ENCODE data around the gene NKX6-2. TPM values are rescaled to one million over a fixed set of nuclear protein-coding genes. Genes with fewer than 3 reads are reported as not detected.

Gene NKX6-2
- total and polyA plus RNA-seq, 10 of the 15 experiments (the other 5 are each of a cell fraction or from before 2014, with no cell fraction given), result 0.45 to 1.8 TPM; not detected in 8

DNA sequence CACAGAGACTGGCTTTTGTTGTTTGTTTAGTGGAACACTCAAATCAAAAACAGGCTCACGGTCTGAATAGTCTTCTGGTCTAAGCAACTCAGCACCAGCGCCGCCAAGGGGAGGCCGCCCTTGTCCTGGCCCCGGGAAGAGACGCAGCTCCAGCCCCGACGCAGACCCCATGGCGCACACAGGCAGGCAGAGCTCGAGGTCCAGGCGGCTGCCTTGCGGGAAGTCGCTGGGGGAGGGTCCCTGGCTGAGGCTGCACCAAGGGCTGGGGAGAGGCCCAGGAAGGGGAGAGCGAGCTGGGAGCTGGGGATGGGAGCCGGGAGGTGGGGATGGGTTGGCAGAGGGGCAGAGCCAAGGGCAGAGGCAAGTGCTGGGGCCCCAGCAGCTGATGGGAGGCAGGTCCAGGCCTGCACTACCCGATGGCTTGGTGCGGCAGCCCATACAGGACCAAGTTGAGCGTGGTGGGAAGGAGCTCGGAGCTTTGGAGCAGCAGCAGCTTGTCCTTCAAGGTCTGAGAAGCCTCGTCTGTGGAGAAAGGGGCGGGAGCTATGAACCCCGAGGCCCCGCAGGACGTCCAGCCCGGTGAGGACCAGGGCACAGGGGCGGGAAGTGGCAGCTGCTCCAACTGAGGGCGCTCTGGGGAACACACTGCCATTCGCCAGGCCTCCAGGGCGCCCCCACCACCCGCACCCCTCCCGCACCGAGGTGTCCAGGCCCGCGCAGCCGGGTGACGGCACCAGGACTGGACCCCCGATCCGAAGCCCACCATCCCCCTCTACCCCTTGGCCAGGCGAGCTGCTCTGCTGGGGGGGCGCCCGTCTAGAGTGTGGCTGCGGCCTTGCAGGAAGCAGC, 22.7 kb upstream of the NKX6-2 start:
- BruUV-seq (replicated peaks), result no TSS peak
- no peaks in the 10 kb centered on the region for H4K20me1 ChIP-seq (ENCODE audit: control insufficient read depth, insufficient read depth)
- TF ChIP-seq STAT3 (IDR thresholded peaks at IDR 0.05; ENCODE audit: low read depth, low read length) (no peak), CEBPB (IDR thresholded peaks at IDR 0.05; ENCODE audit: borderline replicate concordance in 1 of 2, low read depth in 2 of 2, low read length in 2 of 2) (no peak), ESRRA (IDR thresholded peaks at IDR 0.05; ENCODE audit: low read length) (no peak), TARDBP (IDR thresholded peaks at IDR 0.05; ENCODE audit: borderline replicate concordance) (no peak), FOS (IDR thresholded peaks at IDR 0.05; ENCODE audit: borderline replicate concordance, extremely low read depth, insufficient read length) (no peak)
- TF ChIP-seq, protein P1, sequence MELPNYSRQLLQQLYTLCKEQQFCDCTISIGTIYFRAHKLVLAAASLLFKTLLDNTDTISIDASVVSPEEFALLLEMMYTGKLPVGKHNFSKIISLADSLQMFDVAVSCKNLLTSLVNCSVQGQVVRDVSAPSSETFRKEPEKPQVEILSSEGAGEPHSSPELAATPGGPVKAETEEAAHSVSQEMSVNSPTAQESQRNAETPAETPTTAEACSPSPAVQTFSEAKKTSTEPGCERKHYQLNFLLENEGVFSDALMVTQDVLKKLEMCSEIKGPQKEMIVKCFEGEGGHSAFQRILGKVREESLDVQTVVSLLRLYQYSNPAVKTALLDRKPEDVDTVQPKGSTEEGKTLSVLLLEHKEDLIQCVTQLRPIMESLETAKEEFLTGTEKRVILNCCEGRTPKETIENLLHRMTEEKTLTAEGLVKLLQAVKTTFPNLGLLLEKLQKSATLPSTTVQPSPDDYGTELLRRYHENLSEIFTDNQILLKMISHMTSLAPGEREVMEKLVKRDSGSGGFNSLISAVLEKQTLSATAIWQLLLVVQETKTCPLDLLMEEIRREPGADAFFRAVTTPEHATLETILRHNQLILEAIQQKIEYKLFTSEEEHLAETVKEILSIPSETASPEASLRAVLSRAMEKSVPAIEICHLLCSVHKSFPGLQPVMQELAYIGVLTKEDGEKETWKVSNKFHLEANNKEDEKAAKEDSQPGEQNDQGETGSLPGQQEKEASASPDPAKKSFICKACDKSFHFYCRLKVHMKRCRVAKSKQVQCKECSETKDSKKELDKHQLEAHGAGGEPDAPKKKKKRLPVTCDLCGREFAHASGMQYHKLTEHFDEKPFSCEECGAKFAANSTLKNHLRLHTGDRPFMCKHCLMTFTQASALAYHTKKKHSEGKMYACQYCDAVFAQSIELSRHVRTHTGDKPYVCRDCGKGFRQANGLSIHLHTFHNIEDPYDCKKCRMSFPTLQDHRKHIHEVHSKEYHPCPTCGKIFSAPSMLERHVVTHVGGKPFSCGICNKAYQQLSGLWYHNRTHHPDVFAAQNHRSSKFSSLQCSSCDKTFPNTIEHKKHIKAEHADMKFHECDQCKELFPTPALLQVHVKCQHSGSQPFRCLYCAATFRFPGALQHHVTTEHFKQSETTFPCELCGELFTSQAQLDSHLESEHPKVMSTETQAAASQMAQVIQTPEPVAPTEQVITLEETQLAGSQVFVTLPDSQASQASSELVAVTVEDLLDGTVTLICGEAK (IDR thresholded peaks at IDR 0.05; ENCODE audit: borderline replicate concordance), result no peak
- TF ChIP-seq, protein P2, sequence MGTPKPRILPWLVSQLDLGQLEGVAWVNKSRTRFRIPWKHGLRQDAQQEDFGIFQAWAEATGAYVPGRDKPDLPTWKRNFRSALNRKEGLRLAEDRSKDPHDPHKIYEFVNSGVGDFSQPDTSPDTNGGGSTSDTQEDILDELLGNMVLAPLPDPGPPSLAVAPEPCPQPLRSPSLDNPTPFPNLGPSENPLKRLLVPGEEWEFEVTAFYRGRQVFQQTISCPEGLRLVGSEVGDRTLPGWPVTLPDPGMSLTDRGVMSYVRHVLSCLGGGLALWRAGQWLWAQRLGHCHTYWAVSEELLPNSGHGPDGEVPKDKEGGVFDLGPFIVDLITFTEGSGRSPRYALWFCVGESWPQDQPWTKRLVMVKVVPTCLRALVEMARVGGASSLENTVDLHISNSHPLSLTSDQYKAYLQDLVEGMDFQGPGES (IDR thresholded peaks at IDR 0.05), result no peak
- TF ChIP-seq, protein P3, sequence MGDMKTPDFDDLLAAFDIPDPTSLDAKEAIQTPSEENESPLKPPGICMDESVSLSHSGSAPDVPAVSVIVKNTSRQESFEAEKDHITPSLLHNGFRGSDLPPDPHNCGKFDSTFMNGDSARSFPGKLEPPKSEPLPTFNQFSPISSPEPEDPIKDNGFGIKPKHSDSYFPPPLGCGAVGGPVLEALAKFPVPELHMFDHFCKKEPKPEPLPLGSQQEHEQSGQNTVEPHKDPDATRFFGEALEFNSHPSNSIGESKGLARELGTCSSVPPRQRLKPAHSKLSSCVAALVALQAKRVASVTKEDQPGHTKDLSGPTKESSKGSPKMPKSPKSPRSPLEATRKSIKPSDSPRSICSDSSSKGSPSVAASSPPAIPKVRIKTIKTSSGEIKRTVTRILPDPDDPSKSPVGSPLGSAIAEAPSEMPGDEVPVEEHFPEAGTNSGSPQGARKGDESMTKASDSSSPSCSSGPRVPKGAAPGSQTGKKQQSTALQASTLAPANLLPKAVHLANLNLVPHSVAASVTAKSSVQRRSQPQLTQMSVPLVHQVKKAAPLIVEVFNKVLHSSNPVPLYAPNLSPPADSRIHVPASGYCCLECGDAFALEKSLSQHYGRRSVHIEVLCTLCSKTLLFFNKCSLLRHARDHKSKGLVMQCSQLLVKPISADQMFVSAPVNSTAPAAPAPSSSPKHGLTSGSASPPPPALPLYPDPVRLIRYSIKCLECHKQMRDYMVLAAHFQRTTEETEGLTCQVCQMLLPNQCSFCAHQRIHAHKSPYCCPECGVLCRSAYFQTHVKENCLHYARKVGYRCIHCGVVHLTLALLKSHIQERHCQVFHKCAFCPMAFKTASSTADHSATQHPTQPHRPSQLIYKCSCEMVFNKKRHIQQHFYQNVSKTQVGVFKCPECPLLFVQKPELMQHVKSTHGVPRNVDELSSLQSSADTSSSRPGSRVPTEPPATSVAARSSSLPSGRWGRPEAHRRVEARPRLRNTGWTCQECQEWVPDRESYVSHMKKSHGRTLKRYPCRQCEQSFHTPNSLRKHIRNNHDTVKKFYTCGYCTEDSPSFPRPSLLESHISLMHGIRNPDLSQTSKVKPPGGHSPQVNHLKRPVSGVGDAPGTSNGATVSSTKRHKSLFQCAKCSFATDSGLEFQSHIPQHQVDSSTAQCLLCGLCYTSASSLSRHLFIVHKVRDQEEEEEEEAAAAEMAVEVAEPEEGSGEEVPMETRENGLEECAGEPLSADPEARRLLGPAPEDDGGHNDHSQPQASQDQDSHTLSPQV (IDR thresholded peaks at IDR 0.05), result no peak
- WGBS (ENCODE audit: insufficient coverage, insufficient replicate concordance, low lambda C conversion rate, missing lambda C conversion rate), result 53% methylated on average over 30 of the region's 42 CpGs
- H2AFZ ChIP-seq (ENCODE audit: control insufficient read depth, low read depth, low read length), result no peak overlapping the region
- ChIA-PET CTCF (no interaction called here), RAD21 (ENCODE audit: unreplicated experiment) (no interaction called here), SMC1A (ENCODE audit: uncharacterized antibody, unreplicated experiment) (no interaction called here), POLR2A (no interaction called here)
- DNase-seq (ENCODE audit: low read depth, low spot score) (no peak), FAIRE-seq (no peak), ATAC-seq (no peak)
- no peak overlapping the region for H3K4me3 ChIP-seq
- no peaks in the 10 kb centered on the region for H3K36me3 ChIP-seq (ENCODE audit: control insufficient read depth in 2 of 2, insufficient read depth in 2 of 2, low read length in 1 of 2)
- H3K27me3 ChIP-seq (replicated peaks in 1 of 2; ENCODE audit: control insufficient read depth in 2 of 2, insufficient read depth in 2 of 2, low read length in 1 of 2), result no peaks in the 10 kb centered on the region
- intact Hi-C loops (cut with micrococcal nuclease; ENCODE audit: unreplicated experiment) (no loop called here), in situ Hi-C loops (cut with MboI) (no loop called here)
- no peak overlapping the region for H3K27ac ChIP-seq (ENCODE audit: control insufficient read depth, insufficient read depth)
- no peak overlapping the region for H3K4me2 ChIP-seq (ENCODE audit: control insufficient read depth, insufficient read depth)
- H3K4me1 ChIP-seq (ENCODE audit: control insufficient read depth, insufficient read depth, low read length), result no peaks in the 10 kb centered on the region
- no peak overlapping the region for H3K9ac ChIP-seq (ENCODE audit: control insufficient read depth, insufficient read depth, low read length)
- no peaks in the 10 kb centered on the region for H3K79me2 ChIP-seq (ENCODE audit: control insufficient read depth, insufficient read depth, low read length)
- H3K9me3 ChIP-seq (replicated peaks; ENCODE audit: control insufficient read depth, insufficient read depth, low read length), result no peaks in the 10 kb centered on the region; the same call in 2 of the 3 replicates

All from GM12878 (cell line).